ENCODE results near the gene FRG2C. TPM values are rescaled to one million over a fixed set of nuclear protein-coding genes. Genes with fewer than 3 reads are reported as not detected.
A peak's percentile ranks its signal among the peaks of the same experiment; 100 is the strongest.
"Not testable (repeated sequence)": the region's sequence is repeated elsewhere in the genome, so short reads cannot be mapped to it uniquely, and the experiment has no call there.

Gene FRG2C
- polyA plus RNA-seq, 3 donors: not detected

- under 1% methylated on average over 39 of the region's 42 CpGs for WGBS (ENCODE audit: insufficient coverage)
- Mint-ChIP-seq H3K9me3 (peaks cover 4 to 14% (median 8%) of the 10 kb centered on the region in 7 donors), H3K27me3 (ENCODE audit: low read depth in 3 of 3) (peaks cover 22 to 57% (median 31%) of the 10 kb centered on the region in 3 donors), H3K27ac (peak overlapping the region in 2 of 7 donors; percentile 13 to 46), H3K4me3 (peak overlapping the region; percentile 68 to 95)
- H2AFZ ChIP-seq (ENCODE audit: insufficient read depth, low read depth, low read length, poor library complexity, severe bottlenecking): peak overlapping the region; percentile 77
- H3K4me2 ChIP-seq (replicated peaks; ENCODE audit: extremely low read depth, low read length, poor library complexity, severe bottlenecking): peak overlapping the region; percentile 39
- peak overlapping the region; percentile 27 for H3K9ac ChIP-seq (ENCODE audit: insufficient read depth, low read length, poor library complexity, severe bottlenecking)
- H4K20me1 ChIP-seq (ENCODE audit: insufficient read depth, low read length); H3K4me1 Mint-ChIP-seq; H3K4me1 ChIP-seq (ENCODE audit: control insufficient read depth in 1 of 2, insufficient read depth in 2 of 2, low read length in 2 of 2); H3K9me3 ChIP-seq (replicated peaks in 1 of 2; ENCODE audit: control insufficient read depth in 1 of 2, insufficient read depth in 1 of 2, low read length in 2 of 2); H3K36me3 ChIP-seq (replicated peaks in 1 of 2; ENCODE audit: control insufficient read depth in 1 of 2, insufficient read depth in 2 of 2, low read length in 2 of 2); H3K79me2 ChIP-seq (ENCODE audit: insufficient read depth, low read length); intact Hi-C loops (cut with micrococcal nuclease); H3K27ac ChIP-seq (ENCODE audit: low read depth in 1 of 2, low read length in 2 of 2); H3K36me3 Mint-ChIP-seq; DNase-seq: not testable (repeated sequence)
- H3K27me3 ChIP-seq (ENCODE audit: control insufficient read depth in 2 of 2, insufficient read depth in 2 of 2, low read length in 2 of 2): peaks cover 2 to 11% of the 10 kb centered on the region in 2 donors
- H3K4me3 ChIP-seq (replicated peaks in 1 of 3; ENCODE audit: low read depth in 2 of 3, low read length in 3 of 3): peak overlapping the region; percentile 1 to 55 (median 3)
These were observed 5.6 kb upstream of the FRG2C start for GRCh38 chr3:75658411-75659107.

- H3K4me1 ChIP-seq (ENCODE audit: control insufficient read depth in 1 of 2, insufficient read depth in 2 of 2, low read length in 2 of 2); H3K36me3 ChIP-seq (replicated peaks in 1 of 2; ENCODE audit: control insufficient read depth in 1 of 2, insufficient read depth in 2 of 2, low read length in 2 of 2); H3K9ac ChIP-seq (ENCODE audit: insufficient read depth, low read length, poor library complexity, severe bottlenecking); intact Hi-C loops (cut with micrococcal nuclease); H3K9me3 ChIP-seq (replicated peaks in 1 of 2; ENCODE audit: control insufficient read depth in 1 of 2, insufficient read depth in 1 of 2, low read length in 2 of 2); DNase-seq; H3K36me3 Mint-ChIP-seq; H3K79me2 ChIP-seq (ENCODE audit: insufficient read depth, low read length); H4K20me1 ChIP-seq (ENCODE audit: insufficient read depth, low read length); H3K27ac Mint-ChIP-seq; H3K4me1 Mint-ChIP-seq; H3K27ac ChIP-seq (ENCODE audit: low read depth in 1 of 2, low read length in 2 of 2): not testable (repeated sequence)
- peak overlapping the region; percentile 39 for H3K4me2 ChIP-seq (replicated peaks; ENCODE audit: extremely low read depth, low read length, poor library complexity, severe bottlenecking)
- H2AFZ ChIP-seq (ENCODE audit: insufficient read depth, low read depth, low read length, poor library complexity, severe bottlenecking): peak overlapping the region; percentile 77
- H3K27me3 ChIP-seq (ENCODE audit: control insufficient read depth in 2 of 2, insufficient read depth in 2 of 2, low read length in 2 of 2): peaks cover 2 to 11% of the 10 kb centered on the region in 2 donors
- peaks cover 4 to 14% (median 8%) of the 10 kb centered on the region in 7 donors for H3K9me3 Mint-ChIP-seq
- peak overlapping the region; percentile 1 to 55 (median 3) for H3K4me3 ChIP-seq (replicated peaks in 1 of 3; ENCODE audit: low read depth in 2 of 3, low read length in 3 of 3)
- peak overlapping the region; percentile 68 to 95 for H3K4me3 Mint-ChIP-seq
- peaks cover 24 to 54% (median 31%) of the 10 kb centered on the region in 3 donors for H3K27me3 Mint-ChIP-seq (ENCODE audit: low read depth in 3 of 3)
These were observed 5.1 kb upstream of the FRG2C start for GRCh38 chr3:75659108-75659433.

GRCh38 chr3:75665626-75666025 is 1.5 kb downstream of the FRG2C start:
- H3K9me3 Mint-ChIP-seq: peaks cover 12 to 34% (median 28%) of the 10 kb centered on the region in 7 donors
- H2AFZ ChIP-seq (ENCODE audit: insufficient read depth, low read depth, low read length, poor library complexity, severe bottlenecking); H3K4me2 ChIP-seq (replicated peaks; ENCODE audit: extremely low read depth, low read length, poor library complexity, severe bottlenecking); H3K4me1 ChIP-seq (ENCODE audit: control insufficient read depth in 1 of 2, insufficient read depth in 2 of 2, low read length in 2 of 2); H3K27ac Mint-ChIP-seq; DNase-seq; H3K27ac ChIP-seq (ENCODE audit: low read depth in 1 of 2, low read length in 2 of 2); H3K36me3 ChIP-seq (replicated peaks in 1 of 2; ENCODE audit: control insufficient read depth in 1 of 2, insufficient read depth in 2 of 2, low read length in 2 of 2); H4K20me1 ChIP-seq (ENCODE audit: insufficient read depth, low read length); H3K4me3 ChIP-seq (replicated peaks in 1 of 3; ENCODE audit: low read depth in 2 of 3, low read length in 3 of 3); H3K36me3 Mint-ChIP-seq; H3K4me3 Mint-ChIP-seq; intact Hi-C loops (cut with micrococcal nuclease); H3K79me2 ChIP-seq (ENCODE audit: insufficient read depth, low read length); H3K9ac ChIP-seq (ENCODE audit: insufficient read depth, low read length, poor library complexity, severe bottlenecking): not testable (repeated sequence)
- WGBS (ENCODE audit: insufficient coverage): 81% methylated on average over 9 of the region's 9 CpGs
- peaks cover 22 to 33% of the 10 kb centered on the region in 2 donors for H3K9me3 ChIP-seq (replicated peaks in 1 of 2; ENCODE audit: control insufficient read depth in 1 of 2, insufficient read depth in 1 of 2, low read length in 2 of 2)
- peaks cover 34 to 55% (median 45%) of the 10 kb centered on the region in 3 donors for H3K27me3 Mint-ChIP-seq (ENCODE audit: low read depth in 3 of 3)
- H3K4me1 Mint-ChIP-seq: peaks cover 10% of the 10 kb centered on the region
- H3K27me3 ChIP-seq (ENCODE audit: control insufficient read depth in 2 of 2, insufficient read depth in 2 of 2, low read length in 2 of 2): peaks cover 9 to 35% of the 10 kb centered on the region in 2 donors

GRCh38 chr3:75667757-75668701 is 3.9 kb downstream of the FRG2C start:
- Histone ChIP-seq H3K9me3 (replicated peaks in 1 of 2; ENCODE audit: control insufficient read depth in 1 of 2, insufficient read depth in 1 of 2, low read length in 2 of 2) (peaks cover 22 to 43% of the 10 kb centered on the region in 2 donors), H3K27me3 (ENCODE audit: control insufficient read depth in 2 of 2, insufficient read depth in 2 of 2, low read length in 2 of 2) (peaks cover 15 to 58% of the 10 kb centered on the region in 2 donors)
- H3K4me2 ChIP-seq (replicated peaks; ENCODE audit: extremely low read depth, low read length, poor library complexity, severe bottlenecking); intact Hi-C loops (cut with micrococcal nuclease); H3K79me2 ChIP-seq (ENCODE audit: insufficient read depth, low read length); H3K27ac Mint-ChIP-seq; DNase-seq; H2AFZ ChIP-seq (ENCODE audit: insufficient read depth, low read depth, low read length, poor library complexity, severe bottlenecking); H3K27ac ChIP-seq (ENCODE audit: low read depth in 1 of 2, low read length in 2 of 2); H3K4me3 ChIP-seq (replicated peaks in 1 of 3; ENCODE audit: low read depth in 2 of 3, low read length in 3 of 3); H3K36me3 ChIP-seq (replicated peaks in 1 of 2; ENCODE audit: control insufficient read depth in 1 of 2, insufficient read depth in 2 of 2, low read length in 2 of 2); H3K4me1 ChIP-seq (ENCODE audit: control insufficient read depth in 1 of 2, insufficient read depth in 2 of 2, low read length in 2 of 2); H4K20me1 ChIP-seq (ENCODE audit: insufficient read depth, low read length); H3K36me3 Mint-ChIP-seq; H3K9ac ChIP-seq (ENCODE audit: insufficient read depth, low read length, poor library complexity, severe bottlenecking): not testable (repeated sequence)
- peaks cover 15% of the 10 kb centered on the region for H3K4me1 Mint-ChIP-seq
- 38% methylated on average over 45 of the region's 46 CpGs for WGBS (ENCODE audit: insufficient coverage)
- H3K27me3 Mint-ChIP-seq (ENCODE audit: low read depth in 3 of 3): peaks cover 57 to 70% (median 59%) of the 10 kb centered on the region in 3 donors
- H3K9me3 Mint-ChIP-seq: peaks cover 16 to 49% (median 39%) of the 10 kb centered on the region in 7 donors
- peak overlapping the region; percentile 27 to 89 for H3K4me3 Mint-ChIP-seq
